IPS DF 6.9 (cell line): Measurements from ENCODE around the gene GRIN1.
"Not testable (repeated sequence)": the region's sequence is repeated elsewhere in the genome, so short reads cannot be mapped to it uniquely, and the experiment has no call there.

Source experiments
- DNase-seq: peaks from one replicate; pipeline ENCODE4 v3.0.0-alpha.2; 2013; ENCODE audit warnings: low read depth, low spot score
- H3K27ac ChIP-seq: one replicate; pipeline ENCODE4 v1.5.1; 2013; ENCODE audit warnings: low read length, control low read depth
- H3K27me3 ChIP-seq: 2 replicates; pipeline ENCODE4 v1.6.1; 2013; ENCODE audit warnings: mild to moderate bottlenecking, low read length; ENCODE audit not compliant: control insufficient read depth, insufficient read depth
- H3K36me3 ChIP-seq: 2 replicates; pipeline ENCODE4 v1.6.1; 2013; ENCODE audit warnings: low read length; ENCODE audit not compliant: control insufficient read depth, insufficient read depth
- H3K4me1 ChIP-seq: 2 replicates; pipeline ENCODE4 v1.6.1; 2013; ENCODE audit warnings: low read length; ENCODE audit not compliant: control insufficient read depth, insufficient read depth
- H3K4me3 ChIP-seq: 2 replicates; pipeline ENCODE4 v1.5.1; 2013; ENCODE audit warnings: mild to moderate bottlenecking, low read length
- H3K9me3 ChIP-seq: 2 replicates; pipeline ENCODE4 v1.6.1; 2013; ENCODE audit warnings: low read length, inconsistent platforms; ENCODE audit not compliant: control insufficient read depth, insufficient read depth
- WGBS: extraction: QIAGEN DNeasy Blood & Tissue Kit; methylation state at CpG from one replicate; pipeline ENCODE4 v1.1.7; 2013; ENCODE audit warnings: mixed read lengths, missing lambda C conversion rate; ENCODE audit not compliant: insufficient read length, insufficient coverage; 5-methylcytosine and 5-hydroxymethylcytosine counted together

The GRIN1 gene

DNA sequence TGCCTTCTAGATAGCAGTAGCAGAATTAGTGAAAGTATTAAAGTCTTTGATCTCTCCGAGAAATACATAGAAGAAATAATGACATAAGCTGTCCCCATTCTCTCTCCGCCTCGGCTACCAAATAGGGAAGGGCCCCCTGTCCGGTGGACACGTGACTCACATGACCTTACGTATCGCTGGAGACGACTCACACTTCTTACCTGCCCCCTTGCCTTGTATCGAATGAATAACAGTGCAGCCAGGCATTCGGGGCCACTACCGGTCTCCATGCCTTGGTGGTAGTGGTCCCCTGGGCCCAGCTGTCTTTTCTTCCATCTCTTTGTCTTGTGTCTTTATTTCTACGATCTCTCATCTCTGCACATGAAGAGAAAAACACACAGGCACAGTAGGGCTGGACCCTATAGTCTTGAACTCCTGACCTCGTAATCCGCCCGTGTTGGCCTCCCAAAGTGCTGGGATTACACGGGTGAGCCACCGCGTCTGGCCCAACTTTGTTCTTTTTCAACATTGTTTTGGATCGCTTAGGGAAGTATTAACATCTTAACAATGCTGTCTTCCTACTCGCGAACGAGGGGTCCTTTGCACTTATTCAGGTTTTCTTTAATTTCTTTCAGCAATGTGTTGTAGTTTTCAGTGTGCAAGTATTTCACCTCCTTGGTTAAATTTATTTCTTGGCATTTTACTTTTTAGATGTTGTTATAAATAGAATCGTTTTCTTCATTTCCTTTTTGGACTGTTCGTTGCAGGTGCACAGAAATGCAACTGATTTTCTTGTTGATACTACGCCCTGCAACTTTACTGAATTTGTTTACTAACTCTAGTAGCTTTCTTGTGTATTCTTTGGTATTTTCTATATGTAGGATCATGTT is 16.8 kb upstream of the GRIN1 start:
- not testable (repeated sequence) for H3K9me3 ChIP-seq, H3K27me3 ChIP-seq, H3K4me1 ChIP-seq, H3K36me3 ChIP-seq, H3K27ac ChIP-seq, H3K4me3 ChIP-seq, DNase-seq
- no CpG with 5 or more reads among the region's 25 CpGs for WGBS

DNA sequence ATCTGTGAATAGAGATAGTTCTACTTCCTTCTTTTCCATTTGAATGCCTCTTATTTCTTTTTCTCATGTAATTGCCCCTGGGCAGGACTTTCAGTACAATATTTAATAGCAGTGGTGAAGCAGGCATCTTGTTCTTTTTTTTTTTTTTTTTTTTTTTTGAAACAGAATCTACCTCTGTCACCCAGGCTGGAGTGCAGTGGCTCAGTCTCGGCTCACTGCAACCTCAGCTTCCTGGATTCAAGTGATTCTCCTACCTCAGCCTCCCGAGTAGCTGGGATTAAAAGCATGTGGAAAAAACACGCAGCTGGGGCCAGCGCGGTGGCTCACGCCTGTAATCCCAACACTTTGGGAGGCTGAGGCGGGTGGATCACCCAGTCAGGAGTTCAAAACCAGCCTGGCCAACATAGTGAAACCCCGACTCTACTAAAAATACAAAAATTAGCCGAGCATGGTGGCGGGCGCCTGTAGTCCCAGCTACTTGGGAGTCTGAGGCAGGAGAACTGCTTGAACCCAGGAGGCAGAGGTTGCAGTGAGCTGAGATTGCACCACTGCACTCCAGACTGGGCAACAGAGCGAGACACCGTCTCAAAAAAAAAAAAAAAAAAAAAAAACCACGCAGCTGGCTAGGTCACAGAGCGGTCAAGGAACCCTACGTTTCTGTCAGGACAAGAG is 16.0 kb upstream of the GRIN1 start:
- not testable (repeated sequence) for H3K27ac ChIP-seq, H3K4me3 ChIP-seq, DNase-seq, H3K27me3 ChIP-seq, H3K36me3 ChIP-seq, H3K9me3 ChIP-seq, H3K4me1 ChIP-seq
- WGBS: no CpG with 5 or more reads among the region's 16 CpGs

DNA sequence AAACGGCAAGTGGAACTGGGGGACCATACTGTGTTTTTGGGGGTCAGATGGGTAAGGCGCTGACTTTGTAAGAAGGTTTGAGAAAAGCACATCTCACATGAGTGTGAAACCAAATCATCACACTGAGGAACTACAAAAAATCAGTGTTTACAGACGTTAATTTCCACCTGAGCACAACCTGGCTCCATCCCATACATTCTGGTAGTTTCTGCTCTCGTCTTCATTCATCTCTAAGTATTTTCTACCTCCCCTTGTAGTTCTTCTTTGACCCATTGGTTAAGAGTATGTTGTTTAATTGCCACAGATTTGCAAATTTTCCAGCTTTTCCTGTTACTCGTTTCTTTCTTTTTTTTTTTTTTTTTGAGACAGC is 15.5 kb upstream of the GRIN1 start:
- Histone ChIP-seq H3K4me3 (no peak overlapping the region), H3K9me3 (no peaks in the 10 kb centered on the region), H3K27me3 (no peaks in the 10 kb centered on the region), H3K4me1 (no peaks in the 10 kb centered on the region; the same call in 1 of the 2 replicates), H3K36me3 (no peaks in the 10 kb centered on the region), H3K27ac (no peak overlapping the region)
- DNase-seq: no peak
- no CpG with 5 or more reads among the region's 5 CpGs for WGBS

DNA sequence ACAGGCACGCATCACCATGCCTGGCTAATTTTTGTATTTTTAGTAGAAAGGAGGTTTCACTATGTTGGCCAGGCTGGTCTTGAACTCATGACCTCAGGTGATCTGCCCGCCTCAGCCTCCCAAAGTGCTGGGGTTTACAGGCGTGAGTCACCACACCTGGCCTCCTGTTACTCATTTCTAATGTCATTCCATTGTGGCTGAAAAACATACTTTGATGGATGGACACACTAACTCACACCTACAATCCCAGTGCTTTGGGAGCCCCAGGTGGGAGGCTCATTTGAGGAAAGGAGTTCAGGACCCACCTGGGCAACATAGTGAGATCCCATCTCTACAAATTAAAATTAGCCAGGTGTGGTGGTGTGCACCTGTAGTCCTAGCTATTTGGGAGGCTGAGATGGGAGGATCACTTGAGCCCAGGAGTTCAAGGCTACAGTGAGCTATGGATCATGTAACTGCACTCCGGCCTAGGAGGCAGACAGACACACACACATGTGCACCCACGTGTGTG is 14.9 kb upstream of the GRIN1 start:
- not testable (repeated sequence) for H3K4me1 ChIP-seq, DNase-seq, H3K27me3 ChIP-seq, H3K36me3 ChIP-seq, H3K27ac ChIP-seq, H3K4me3 ChIP-seq, H3K9me3 ChIP-seq
- no CpG with 5 or more reads among the region's 5 CpGs for WGBS

DNA sequence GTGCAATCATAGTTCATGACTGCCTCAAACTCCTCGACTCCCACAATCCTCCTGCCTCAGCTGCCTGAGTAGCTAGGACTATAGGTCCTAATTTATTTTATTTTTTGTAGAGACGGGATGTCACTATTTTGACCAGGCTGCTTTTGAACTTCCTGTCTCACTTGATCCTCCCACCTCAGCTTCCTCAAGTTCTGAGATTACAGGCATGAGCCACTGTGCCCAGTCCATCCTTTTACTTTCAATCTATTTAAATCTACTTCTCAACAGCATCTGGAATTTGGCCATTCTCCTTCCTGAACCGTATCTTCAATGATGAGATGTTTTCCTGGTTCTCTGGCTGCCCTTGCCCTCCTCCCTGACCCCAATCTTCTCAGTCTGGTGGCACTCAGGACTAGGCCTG is 12.2 kb upstream of the GRIN1 start:
- H3K36me3 ChIP-seq: no peaks in the 10 kb centered on the region
- no peak for DNase-seq
- peaks cover 2% of the 10 kb centered on the region for H3K4me1 ChIP-seq
- no peak overlapping the region for H3K27ac ChIP-seq
- H3K27me3 ChIP-seq: no peaks in the 10 kb centered on the region
- no CpG with 5 or more reads among the region's 3 CpGs for whole genome bisulfite sequencing
- no peak overlapping the region for H3K4me3 ChIP-seq
- H3K9me3 ChIP-seq: no peaks in the 10 kb centered on the region

DNA sequence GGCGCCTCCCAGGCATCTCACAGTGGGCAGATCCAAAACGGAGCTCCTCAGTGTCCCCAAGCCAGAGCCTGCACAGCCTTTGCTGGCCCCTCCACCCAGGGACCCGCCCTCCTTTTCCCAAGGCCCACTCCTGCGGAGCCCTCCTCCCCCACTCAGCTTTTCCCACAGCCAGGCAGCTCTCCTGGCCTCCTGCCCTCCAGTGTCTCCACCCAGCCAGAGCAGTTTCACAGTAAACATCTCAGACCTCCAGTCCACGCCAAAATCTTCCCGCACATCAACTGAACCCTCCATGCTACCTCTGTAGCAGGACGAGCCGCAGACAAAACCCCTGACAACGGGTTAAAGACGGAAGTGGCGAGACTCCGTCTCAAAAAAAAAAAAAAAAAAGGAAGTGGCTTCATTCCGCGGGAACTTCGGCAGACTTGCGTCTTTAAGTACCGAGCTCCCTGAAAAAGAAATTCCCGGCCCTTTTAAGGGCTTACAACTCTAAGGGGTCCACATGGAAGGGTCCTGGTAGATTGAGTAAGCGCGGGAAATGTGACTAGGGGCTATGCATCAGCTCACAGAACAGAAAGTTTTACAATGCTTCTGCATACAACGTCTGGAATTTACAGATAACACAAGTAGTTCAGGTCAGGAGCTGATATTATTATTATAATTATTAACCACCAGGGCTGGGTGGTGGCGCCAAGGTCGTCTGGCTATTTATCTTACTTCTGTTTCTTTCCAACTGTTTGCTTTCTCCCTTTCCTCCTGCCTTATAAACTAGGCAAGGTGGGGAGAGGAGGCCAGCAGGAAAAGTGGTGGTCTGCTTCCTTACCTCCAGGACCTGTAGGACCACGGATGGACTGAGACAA is 11.4 kb upstream of the GRIN1 start:
- DNase-seq: no peak
- no peaks in the 10 kb centered on the region for H3K27me3 ChIP-seq
- H3K4me3 ChIP-seq: no peak overlapping the region
- no peaks in the 10 kb centered on the region for H3K36me3 ChIP-seq
- H3K4me1 ChIP-seq: peaks cover 2% of the 10 kb centered on the region
- H3K9me3 ChIP-seq: no peaks in the 10 kb centered on the region
- no CpG with 5 or more reads among the region's 24 CpGs for WGBS
- H3K27ac ChIP-seq: no peak overlapping the region

DNA sequence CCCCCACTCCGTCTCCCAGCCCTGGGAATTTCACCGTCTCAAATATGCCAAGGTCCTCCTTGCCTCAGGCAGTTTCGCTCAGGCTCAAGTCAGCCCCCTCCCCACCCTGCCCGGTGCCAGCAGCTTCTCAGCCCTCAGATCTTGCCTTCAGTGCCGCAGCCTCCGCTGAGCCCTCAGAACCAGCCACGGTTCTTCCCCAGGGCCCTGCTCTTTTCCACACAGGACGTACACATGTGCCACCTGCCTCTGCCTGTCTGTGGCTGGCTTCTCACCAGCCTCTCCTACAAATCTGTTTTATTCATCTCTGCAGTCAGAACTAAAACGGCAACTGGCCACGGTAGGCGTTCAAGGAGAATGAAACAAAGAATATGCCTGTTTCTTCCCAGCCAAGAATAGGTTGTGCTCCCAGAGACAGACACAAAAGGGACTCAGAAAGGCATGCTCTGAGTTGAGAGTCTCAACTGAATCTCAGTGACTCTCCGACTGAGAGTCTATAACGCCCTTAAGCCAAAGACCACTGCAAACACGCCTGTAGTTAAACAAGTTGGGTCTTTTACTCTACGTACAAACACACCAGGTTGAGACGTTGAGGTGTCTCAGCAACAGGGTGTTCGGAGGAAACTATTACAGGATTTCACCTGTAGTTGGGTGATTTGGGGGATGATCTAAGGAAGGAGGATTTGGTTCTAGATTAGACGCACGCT is 10.6 kb upstream of the GRIN1 start:
- no peak overlapping the region for H3K27ac ChIP-seq
- no peaks in the 10 kb centered on the region for H3K36me3 ChIP-seq
- WGBS: no CpG with 5 or more reads among the region's 19 CpGs
- DNase-seq: no peak
- peaks cover 2% of the 10 kb centered on the region for H3K4me1 ChIP-seq
- H3K4me3 ChIP-seq: no peak overlapping the region
- H3K9me3 ChIP-seq: no peaks in the 10 kb centered on the region
- no peaks in the 10 kb centered on the region for H3K27me3 ChIP-seq

DNA sequence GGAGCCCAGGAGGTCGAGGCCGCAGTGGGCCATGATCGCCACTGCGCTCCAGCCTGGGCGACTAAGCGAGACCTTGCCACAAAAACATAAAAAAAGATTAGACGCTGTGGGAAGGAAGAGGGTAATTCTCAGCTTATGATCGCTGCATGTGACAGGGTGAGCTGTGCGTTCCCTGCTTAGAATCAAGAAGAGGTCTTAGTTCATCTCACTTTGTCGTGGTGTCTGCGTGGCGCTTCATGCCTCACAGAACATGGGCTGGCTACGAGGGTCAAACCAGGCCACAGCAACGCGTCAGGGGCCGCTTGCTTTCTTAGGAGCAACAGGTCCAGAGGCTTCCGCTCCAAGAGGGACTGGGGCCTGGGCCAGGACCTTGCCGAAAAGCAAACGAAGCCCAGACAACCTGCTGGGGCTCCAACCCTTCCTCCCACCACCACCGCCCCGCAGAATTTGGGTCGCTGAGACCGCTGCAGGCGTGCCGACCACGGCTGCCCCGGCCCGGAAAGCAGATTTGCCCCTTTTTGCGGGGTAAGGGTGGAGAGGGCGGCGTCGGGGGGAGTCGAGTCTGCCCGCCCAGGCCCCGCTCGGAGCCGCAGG is 10.0 kb upstream of the GRIN1 start:
- Histone ChIP-seq H3K4me1 (peaks cover 2% of the 10 kb centered on the region), H3K27me3 (no peaks in the 10 kb centered on the region), H3K4me3 (peak overlapping the region; percentile 68), H3K27ac (no peak overlapping the region), H3K36me3 (no peaks in the 10 kb centered on the region), H3K9me3 (no peaks in the 10 kb centered on the region)
- DNase-seq: no peak
- WGBS: no CpG with 5 or more reads among the region's 37 CpGs

DNA sequence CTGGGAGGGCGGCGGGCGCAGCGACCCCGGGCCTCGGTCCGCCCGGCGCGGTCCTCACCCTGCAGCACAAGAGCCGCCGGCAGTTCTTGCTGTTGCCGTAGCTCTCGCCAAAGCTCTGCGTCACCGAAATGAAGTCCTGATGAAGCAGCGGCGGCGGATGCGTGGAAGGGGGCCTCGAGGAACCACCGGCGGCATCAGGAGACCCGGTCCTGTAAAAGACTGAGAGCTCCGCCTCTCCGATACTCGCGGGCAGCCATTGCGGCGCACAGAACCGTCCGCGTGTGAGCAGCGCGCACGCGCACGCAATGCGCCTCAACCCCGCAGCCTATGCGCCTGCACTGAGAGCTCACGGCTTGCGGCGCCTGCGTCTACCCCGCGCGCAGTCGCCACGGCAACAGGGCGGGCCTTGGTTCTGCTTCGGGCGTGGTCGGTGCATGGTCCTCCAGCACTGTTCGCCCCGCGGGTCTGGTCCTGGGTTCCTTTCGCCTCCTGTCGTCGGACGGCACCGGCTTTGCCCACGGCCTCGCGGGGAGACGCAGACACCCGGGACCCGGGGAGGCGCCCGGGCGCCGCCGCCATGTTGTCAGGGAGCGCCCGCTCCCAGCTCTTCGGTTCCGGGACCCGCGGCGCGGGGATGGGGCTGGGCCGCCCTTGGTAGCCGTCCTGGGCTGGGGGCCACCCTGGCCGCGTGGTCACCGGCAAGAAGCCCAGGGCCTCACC is 9.3 kb upstream of the GRIN1 start:
- peak overlapping the region; percentile 68 for H3K4me3 ChIP-seq
- peak; percentile 75 for DNase-seq
- no peaks in the 10 kb centered on the region for H3K36me3 ChIP-seq
- no peak overlapping the region for H3K27ac ChIP-seq
- no CpG with 5 or more reads among the region's 86 CpGs for whole genome bisulfite sequencing
- H3K9me3 ChIP-seq: no peaks in the 10 kb centered on the region
- H3K4me1 ChIP-seq: peaks cover 2% of the 10 kb centered on the region
- H3K27me3 ChIP-seq: no peaks in the 10 kb centered on the region
